Motor neuron (in vitro differentiated cells): ENCODE data around the gene SMIM8. TPM values are rescaled to one million over a fixed set of nuclear protein-coding genes. Genes with fewer than 3 reads are reported as not detected.

Source experiments
- ATAC-seq, 8 experiments: fragments of 200-7000 bp; cut with Tn5 transposase; replicated peaks in 6 of 8; 2 replicates each; pipeline ENCODE4 v1.8.0; 2021; ENCODE audit warnings: mild to moderate bottlenecking in 8 of 8, moderate library complexity in 8 of 8
- H3K27ac ChIP-seq, 2 donors: fragments of 250-450 bp; sonication (Bioruptor Pico); 2 replicates each; pipeline ENCODE4 v1.9.0; 2021; ENCODE audit warnings: antibody characterized with exemption in 2 of 2, mild to moderate bottlenecking in 2 of 2, moderate library complexity in 1 of 2
- H3K4me1 ChIP-seq, 2 donors: fragments of 250-450 bp; sonication (Bioruptor Pico); replicated peaks in 1 of 2; 2 replicates each; pipeline ENCODE4 v1.6.1; 2021; ENCODE audit warnings: antibody characterized with exemption in 2 of 2, mild to moderate bottlenecking in 2 of 2, moderate library complexity in 1 of 2
- H3K4me3 ChIP-seq, 5 donors: fragments of 250-450 bp; sonication (Bioruptor Pico); 2 replicates each; pipeline ENCODE4 v1.9.0; 2021; ENCODE audit warnings: antibody characterized with exemption in 5 of 5, mild to moderate bottlenecking in 5 of 5, moderate library complexity in 4 of 5
- WGBS, 10 experiments: fragments of 450-650 bp; shearing (Covaris generic); methylation state at CpG; one replicate each; pipeline ENCODE4 v1.0.0; 2022; 5-methylcytosine and 5-hydroxymethylcytosine counted together
- in situ Hi-C, 9 experiments: fragments of 400-800 bp; cut with MboI; loops; one replicate each; pipeline ENCODE4 v1.15.0; 2021; ENCODE audit warnings: low sequenced_read_pairs in 9 of 9, low pct_unique_long_range_greater_than_20kb in 2 of 9; ENCODE audit not compliant: unreplicated experiment in 9 of 9
- total RNA-seq, 8 experiments: library from RNA; unstranded; fragments of 300-600 nt; gene quantifications; 2 replicates each; pipeline versions ENCODE4 v1.2.3 to v1.2.4, GENCODE V29; 2022

The SMIM8 gene
- 10 to 100 TPM in 7 of 8 experiments, 1 to 10 TPM in 1; 5.5 to 24.1 (median 14.8) TPM for total RNA-seq

DNA sequence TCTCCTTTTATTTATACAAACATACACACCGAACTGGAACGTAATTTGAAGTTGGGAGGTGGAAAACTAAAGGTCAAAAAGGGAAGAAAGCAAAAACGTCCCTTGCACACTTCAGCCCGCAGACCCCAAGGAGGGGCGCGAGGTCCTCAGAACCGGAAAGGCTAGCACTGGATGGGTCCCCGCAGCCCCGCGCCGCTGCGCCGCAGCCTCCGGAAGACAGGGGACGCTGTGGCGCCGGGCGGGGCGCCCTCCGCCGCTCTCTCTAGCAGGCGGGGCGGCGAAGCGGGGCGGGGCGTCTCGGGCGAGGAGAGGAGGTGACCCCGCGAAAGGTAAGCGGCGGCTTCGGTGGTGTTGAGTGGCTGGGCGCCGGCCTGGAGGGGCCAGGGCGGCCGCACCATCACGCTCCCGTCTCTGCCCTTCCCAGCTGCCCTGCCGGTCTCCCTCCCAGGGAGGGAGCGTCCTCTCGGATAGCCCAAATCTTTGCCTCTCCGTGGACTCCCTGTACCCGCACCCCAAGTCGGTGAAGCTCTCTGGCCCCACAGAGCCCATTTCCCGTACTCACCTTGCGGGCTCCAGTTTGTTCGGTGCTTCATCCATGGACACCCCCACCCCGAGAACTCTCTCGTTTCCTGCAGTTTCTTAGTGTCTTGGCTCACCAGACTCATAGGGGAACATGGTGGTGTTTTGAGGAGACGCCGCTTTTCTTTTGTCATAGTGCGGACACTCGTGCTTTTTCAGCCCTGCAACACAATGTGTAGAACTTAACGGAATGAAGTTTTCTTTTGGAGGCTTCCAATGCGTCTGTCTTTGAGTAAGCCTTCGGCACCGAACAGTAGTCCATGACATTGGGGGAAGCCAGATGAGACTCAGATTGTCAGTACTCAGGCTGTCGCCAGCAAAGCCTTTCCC is at the start of gene SMIM8:
Gene SMIM8, plus strand, starts transcription at position 285 of the 909 bp plus-strand sequence. CDS start 14,444 bp downstream, outside the sequence.
- in situ Hi-C loops: no loop called here
- peak; percentile 97 to 100 (median 100) for ATAC-seq
- WGBS, 10 experiments: 0 to 23% (median 0%) methylated on average over 2 to 34 of the region's 60 CpGs

DNA sequence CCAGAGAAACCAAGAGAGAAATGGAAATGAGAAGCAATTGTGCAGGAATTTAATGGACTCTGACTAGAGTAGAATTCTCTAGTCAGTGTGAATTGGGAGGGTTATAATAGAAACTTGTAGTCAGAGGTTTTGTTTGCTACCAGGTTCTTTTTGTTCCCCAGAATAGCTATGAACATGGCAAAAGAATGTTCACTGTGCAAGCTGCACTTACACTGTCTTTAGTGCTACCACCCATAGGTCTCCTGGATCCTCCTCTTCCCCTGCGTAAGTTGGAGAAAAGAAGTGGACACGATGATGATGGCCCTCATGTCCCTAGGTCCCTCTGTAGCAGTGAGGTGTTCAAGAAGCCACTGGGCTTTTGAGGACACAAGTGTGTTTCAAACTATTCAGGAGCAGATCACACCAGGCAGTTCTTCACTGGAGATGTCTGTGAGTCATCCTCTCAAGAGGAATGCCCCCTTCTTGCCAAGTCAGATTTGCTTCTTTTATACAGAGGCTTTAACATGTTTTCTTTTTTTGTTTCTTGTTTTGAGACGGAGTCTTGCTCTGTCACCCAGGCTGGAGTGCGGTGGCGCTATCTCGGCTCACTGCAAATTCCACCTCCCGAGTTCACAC is 47.6 kb upstream of the SMIM8 start:
- H3K4me3 ChIP-seq: no peak overlapping the region
- H3K27ac ChIP-seq: no peak overlapping the region
- in situ Hi-C loops: no loop called here
- H3K4me1 ChIP-seq: no peaks in the 10 kb centered on the region
- WGBS, 10 experiments: 64 to 100% (median 90%) methylated on average over 1 to 5 of the region's 7 CpGs; no CpG with 5 or more reads in 3 of the 10 experiments
- ATAC-seq: peak in 4 of 8 experiments; percentile 20 to 66 (median 59)

More for the DNA sequence above, at the start of gene SMIM8:
- no peaks in the 10 kb centered on the region for H3K4me1 ChIP-seq
- peak within 1 kb of the TSS in 1 of 2 donors; percentile 5 for H3K27ac ChIP-seq
- peak within 1 kb of the TSS; percentile 48 to 96 (median 76) for H3K4me3 ChIP-seq

- peak in 1 of 8 experiments; percentile 22 for ATAC-seq
- 60% methylated on average over 1 of the region's 1 CpG; no CpG with 5 or more reads in 9 of the 10 experiments for WGBS, 10 experiments
- Histone ChIP-seq H3K4me1 (no peaks in the 10 kb centered on the region), H3K4me3 (no peak overlapping the region), H3K27ac (no peak overlapping the region)
- in situ Hi-C loops: no loop called here
These were observed 45.8 kb upstream of the SMIM8 start for GRCh38 chr6:87276624-87277023.

DNA sequence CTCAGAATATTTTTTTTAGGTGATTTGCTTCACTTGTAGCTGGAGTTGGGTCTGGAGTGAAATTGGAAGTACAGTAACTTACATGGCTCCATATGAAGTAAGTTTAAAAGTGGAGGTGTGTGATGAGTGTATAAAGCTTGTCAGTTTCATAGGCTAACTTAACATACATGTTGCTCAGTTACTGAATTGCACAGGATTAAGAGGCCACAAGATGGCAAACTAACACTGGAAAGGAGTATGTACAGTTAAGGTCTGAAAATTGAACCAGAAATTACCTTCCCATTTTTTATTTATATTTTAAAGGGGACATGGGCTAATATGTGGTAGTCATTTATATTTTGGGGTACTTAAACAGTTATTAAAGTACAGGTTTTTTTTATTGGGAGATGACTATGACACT is 45.3 kb upstream of the SMIM8 start:
- no peaks in the 10 kb centered on the region for H3K4me1 ChIP-seq
- H3K4me3 ChIP-seq: no peak overlapping the region
- in situ Hi-C loops: no loop called here
- H3K27ac ChIP-seq: no peak overlapping the region
- ATAC-seq: peak in 4 of 8 experiments; percentile 51 to 77 (median 62)

DNA sequence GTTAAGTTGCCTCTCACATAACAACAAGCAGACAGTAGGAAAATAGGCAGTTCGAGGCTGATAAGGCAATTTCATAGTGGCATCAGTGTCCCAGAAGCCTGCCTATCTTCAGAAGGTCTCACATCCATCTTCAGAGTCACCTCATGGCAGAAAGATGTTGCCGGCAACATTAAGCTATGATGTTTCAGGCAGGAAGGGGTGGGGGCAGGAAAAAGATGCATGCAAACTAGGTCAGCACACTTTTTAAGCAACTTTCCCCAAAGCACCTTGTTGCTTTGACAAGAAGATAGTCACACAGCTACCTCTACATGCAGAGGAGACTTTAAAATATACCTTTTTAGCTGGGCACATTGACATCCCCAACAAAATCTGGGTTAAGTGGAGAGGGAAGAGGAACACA is 43.2 kb upstream of the SMIM8 start:
- WGBS, 10 experiments: 14 to 100% (median 85%) methylated on average over 1 to 2 of the region's 2 CpGs; no CpG with 5 or more reads in 2 of the 10 experiments
- no peak overlapping the region for H3K27ac ChIP-seq
- no peak for ATAC-seq
- in situ Hi-C loops: no loop called here
- H3K4me3 ChIP-seq: no peak overlapping the region
- H3K4me1 ChIP-seq: no peaks in the 10 kb centered on the region

DNA sequence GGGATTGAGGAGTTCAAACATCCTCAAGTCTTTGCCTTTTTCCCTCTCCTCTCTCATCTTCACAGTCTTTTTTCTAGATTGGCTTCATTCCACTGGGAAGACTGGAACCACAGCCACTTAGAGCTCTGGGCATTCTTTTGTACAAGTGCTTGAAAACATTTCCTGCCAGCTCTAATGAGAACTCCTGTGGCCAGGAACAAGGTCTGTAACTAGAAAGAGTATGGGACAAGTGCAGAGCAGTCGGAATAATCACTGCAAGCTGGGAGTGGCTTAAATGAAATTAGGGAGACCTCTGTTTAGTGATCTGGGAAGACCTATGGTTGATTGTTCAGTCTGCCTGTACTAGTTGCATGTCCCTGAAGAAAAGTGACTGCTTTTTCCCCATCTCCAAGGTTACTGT is 41.0 kb upstream of the SMIM8 start:
- in situ Hi-C loops: no loop called here
- WGBS, 10 experiments: 33 to 100% (median 80%) methylated on average over 1 of the region's 1 CpG; no CpG with 5 or more reads in 3 of the 10 experiments
- Histone ChIP-seq H3K4me1 (no peaks in the 10 kb centered on the region), H3K4me3 (no peak overlapping the region), H3K27ac (no peak overlapping the region)
- ATAC-seq: no peak

- in situ Hi-C loops: no loop called here
- Histone ChIP-seq H3K4me1 (no peaks in the 10 kb centered on the region), H3K27ac (no peak overlapping the region), H3K4me3 (no peak overlapping the region)
- ATAC-seq: peak in 1 of 8 experiments; percentile 37
- WGBS, 10 experiments: 60 to 100% (median 100%) methylated on average over 1 of the region's 1 CpG; no CpG with 5 or more reads in 1 of the 10 experiments
These were observed 39.6 kb upstream of the SMIM8 start for GRCh38 chr6:87282743-87283142.

DNA sequence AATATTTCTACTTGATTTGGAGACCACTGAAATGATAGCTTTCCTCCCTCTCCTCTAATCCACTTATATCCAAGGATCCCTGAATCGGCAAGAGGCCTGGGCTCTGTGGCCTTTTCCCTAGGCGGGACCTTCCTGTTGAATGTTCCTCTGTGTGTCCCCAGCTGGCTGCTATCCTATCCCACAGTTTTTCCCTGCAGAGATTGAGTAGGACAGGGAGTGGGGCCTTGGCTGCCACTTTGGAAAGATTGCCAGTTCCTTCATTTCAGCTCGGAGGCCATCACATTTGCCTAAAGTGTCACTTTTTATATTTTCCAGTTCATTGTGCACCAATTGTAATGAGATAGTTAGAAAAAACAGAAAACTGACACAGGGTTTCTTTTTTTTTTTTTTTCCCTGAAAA is 38.9 kb upstream of the SMIM8 start:
- H3K27ac ChIP-seq: no peak overlapping the region
- no peak overlapping the region for H3K4me3 ChIP-seq
- no peaks in the 10 kb centered on the region for H3K4me1 ChIP-seq
- 60 to 100% (median 77%) methylated on average over 1 to 3 of the region's 3 CpGs; no CpG with 5 or more reads in 2 of the 10 experiments for WGBS, 10 experiments
- in situ Hi-C loops: no loop called here
- no peak for ATAC-seq

GRCh38 chr6:87287251-87287650 is 35.1 kb upstream of the SMIM8 start:
- Histone ChIP-seq H3K27ac (no peak overlapping the region), H3K4me3 (no peak overlapping the region), H3K4me1 (no peaks in the 10 kb centered on the region)
- ATAC-seq: no peak
- in situ Hi-C loops: no loop called here
- 67 to 100% (median 85%) methylated on average over 1 to 2 of the region's 2 CpGs for WGBS, 10 experiments

GRCh38 chr6:87289571-87289970 is 32.8 kb upstream of the SMIM8 start:
- Histone ChIP-seq H3K4me1 (no peaks in the 10 kb centered on the region), H3K4me3 (no peak overlapping the region), H3K27ac (no peak overlapping the region)
- ATAC-seq: no peak
- WGBS, 10 experiments: 0 to 100% (median 80%) methylated on average over 1 to 3 of the region's 3 CpGs; no CpG with 5 or more reads in 2 of the 10 experiments
- in situ Hi-C loops: no loop called here

DNA sequence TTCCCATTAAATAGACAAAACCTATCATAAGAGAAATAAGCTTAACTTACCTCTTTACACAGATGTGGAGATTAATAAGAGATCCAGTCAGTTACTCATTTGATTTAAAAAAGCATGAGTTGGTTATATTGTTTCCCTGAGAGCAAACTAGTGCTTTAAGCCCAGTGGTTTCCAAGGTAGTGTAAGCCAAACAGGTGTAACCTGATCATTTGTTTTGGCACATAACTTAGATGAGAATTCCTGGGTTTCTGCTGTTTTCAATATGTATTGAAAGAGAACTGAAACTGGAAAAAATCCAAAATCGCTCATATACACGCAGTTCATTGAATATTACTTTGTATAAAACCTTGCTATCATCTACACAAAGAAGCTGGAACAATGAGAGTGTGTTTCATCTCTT is 30.5 kb upstream of the SMIM8 start:
- ATAC-seq: no peak
- 5 to 100% (median 77%) methylated on average over 2 of the region's 2 CpGs for WGBS, 10 experiments
- in situ Hi-C loops: no loop called here
- Histone ChIP-seq H3K27ac (no peak overlapping the region), H3K4me1 (no peaks in the 10 kb centered on the region), H3K4me3 (no peak overlapping the region)

DNA sequence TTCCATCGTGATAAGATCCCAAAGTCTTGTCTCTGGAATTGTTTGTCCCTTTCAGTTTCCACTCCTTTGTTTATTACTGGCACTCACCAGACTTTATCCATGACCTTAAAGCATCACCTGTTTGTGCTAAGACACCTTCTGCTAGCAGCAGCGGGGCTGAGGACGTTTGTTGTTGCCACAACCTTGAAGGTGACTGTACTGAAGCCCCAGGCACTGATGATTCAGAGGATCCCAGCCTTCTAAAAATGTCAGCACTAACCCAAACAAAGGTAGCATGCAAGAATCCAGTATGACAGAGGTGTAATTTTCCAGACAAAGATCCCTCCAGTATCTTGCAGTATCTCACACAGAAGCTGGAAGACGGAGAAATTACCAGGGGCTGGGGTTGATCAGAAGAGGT is 28.9 kb upstream of the SMIM8 start:
- ATAC-seq: no peak
- 20 to 96% (median 84%) methylated on average over 1 to 4 of the region's 4 CpGs for WGBS, 10 experiments
- in situ Hi-C loops: no loop called here
- no peaks in the 10 kb centered on the region for H3K4me1 ChIP-seq
- no peak overlapping the region for H3K4me3 ChIP-seq
- no peak overlapping the region for H3K27ac ChIP-seq

DNA sequence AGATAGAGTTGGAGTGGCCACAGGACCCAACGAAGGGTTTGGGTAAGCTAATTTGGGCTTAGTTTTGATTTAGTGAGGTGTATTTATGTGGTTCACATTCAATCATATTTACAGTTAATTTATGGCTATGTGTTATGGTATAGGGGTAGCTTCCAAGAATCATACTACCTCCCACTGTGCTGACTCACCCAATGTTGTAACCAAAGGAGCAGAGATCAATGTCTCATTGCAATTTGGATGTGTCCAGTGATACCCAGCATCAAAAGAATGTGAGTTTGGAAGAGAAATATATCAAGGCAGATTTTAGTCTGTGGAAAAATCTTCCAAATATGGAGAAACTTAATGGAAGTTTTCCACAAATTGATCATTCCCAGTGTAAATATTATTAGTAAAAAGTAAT is 25.3 kb upstream of the SMIM8 start:
- no peak for ATAC-seq
- in situ Hi-C loops: no loop called here

More for the DNA sequence above, 25.3 kb upstream of the SMIM8 start:
- WGBS, 10 experiments: 14 to 71% (median 43%) methylated on average over 1 of the region's 1 CpG; no CpG with 5 or more reads in 7 of the 10 experiments
- Histone ChIP-seq H3K27ac (no peak overlapping the region), H3K4me1 (no peaks in the 10 kb centered on the region), H3K4me3 (no peak overlapping the region)
